Endometrium (tissue), 2 donors: ENCODE measurements around the gene CCDC9B.

Experiments
- FAIRE-seq: peaks from 2 replicates; lab custom pipeline; 2012; peaks lifted over from hg19 to GRCh38; lab: Jason Lieb, UNC
- donor health status: control.
- donor health status: control.

Gene CCDC9B

GRCh38 chr15:40307421-40308211 is 33.1 kb downstream of the CCDC9B start, which contains the start of gene PLCB2:
Gene PLCB2, minus strand, starts transcription at chr15:40307935. Its CDS starts 263 bp downstream, at chr15:40307672.
- FAIRE-seq, result no peak

- no peak for FAIRE-seq
These were observed 33.8 kb downstream of the CCDC9B start for GRCh38 chr15:40306908-40307307.

- FAIRE-seq, result no peak
These were observed 34.4 kb downstream of the CCDC9B start for GRCh38 chr15:40306371-40306770.

- no peak for FAIRE-seq
These were observed 35.5 kb downstream of the CCDC9B start for GRCh38 chr15:40305281-40305680.

GRCh38 chr15:40303576-40303975 is 37.2 kb downstream of the CCDC9B start:
- FAIRE-seq, result no peak

GRCh38 chr15:40302981-40303380 is 37.8 kb downstream of the CCDC9B start:
- no peak for FAIRE-seq

GRCh38 chr15:40302288-40302886 is 38.4 kb downstream of the CCDC9B start:
- no peak for FAIRE-seq

GRCh38 chr15:40301467-40302179 is 39.1 kb downstream of the CCDC9B start:
- no peak for FAIRE-seq

GRCh38 chr15:40300771-40301170 is 40.0 kb downstream of the CCDC9B start:
- FAIRE-seq, result no peak

GRCh38 chr15:40300367-40300766 is 40.4 kb downstream of the CCDC9B start:
- no peak for FAIRE-seq

- FAIRE-seq, result no peak
These were observed 42.4 kb downstream of the CCDC9B start for GRCh38 chr15:40298216-40298935.

GRCh38 chr15:40297356-40297755 is 43.4 kb downstream of the CCDC9B start:
- no peak for FAIRE-seq

- no peak for FAIRE-seq
These were observed 44.0 kb downstream of the CCDC9B start for GRCh38 chr15:40296561-40297230.

GRCh38 chr15:40295877-40296560 is 44.7 kb downstream of the CCDC9B start:
- no peak for FAIRE-seq

- no peak for FAIRE-seq
These were observed 45.4 kb downstream of the CCDC9B start for GRCh38 chr15:40295297-40295696.

GRCh38 chr15:40293905-40294895 is 46.5 kb downstream of the CCDC9B start:
- FAIRE-seq, result no peak

- FAIRE-seq, result no peak
These were observed 47.7 kb downstream of the CCDC9B start for GRCh38 chr15:40293006-40293405.

- FAIRE-seq, result no peak
These were observed 48.5 kb downstream of the CCDC9B start for GRCh38 chr15:40292246-40292645.

GRCh38 chr15:40290918-40291574 is 49.7 kb downstream of the CCDC9B start:
- FAIRE-seq, result no peak
